HepG2 (cell line): Measurements from ENCODE around the gene TMEM198. TPM values are rescaled to one million over a fixed set of nuclear protein-coding genes. Genes with fewer than 3 reads are reported as not detected.

Experiments
- HDAC1 ChIP-seq: sonication (generic); formaldehyde crosslinking; IDR thresholded peaks from 2 replicates; pipeline ENCODE4 v1.5.1; 2020; ENCODE audit warnings: mild to moderate bottlenecking, missing genetic modification reagents
- IKZF1 ChIP-seq: fragments of 450-650 bp; IDR thresholded peaks from 2 replicates; pipeline ENCODE4 v1.7.1; 2016
- MEIS2 ChIP-seq: sonication (generic); formaldehyde crosslinking; IDR thresholded peaks from 2 replicates; pipeline ENCODE4 v1.9.0; 2021; ENCODE audit warnings: mild to moderate bottlenecking, missing genetic modification reagents
- NR3C1 ChIP-seq: sonication (generic); formaldehyde crosslinking; IDR thresholded peaks from 2 replicates; pipeline ENCODE4 v1.4.0; 2020; ENCODE audit warnings: missing genetic modification reagents
- SATB2 ChIP-seq: sonication (generic); formaldehyde crosslinking; IDR thresholded peaks from 2 replicates; pipeline ENCODE4 v1.5.0; 2020; ENCODE audit warnings: missing genetic modification reagents
- TARDBP ChIP-seq: sonication (generic); formaldehyde crosslinking; IDR thresholded peaks from 2 replicates; pipeline ENCODE4 v1.8.0; 2022; ENCODE audit warnings: mild to moderate bottlenecking, missing genetic modification reagents
- ZNF30 ChIP-seq: sonication (generic); formaldehyde crosslinking; IDR thresholded peaks from 2 replicates; pipeline ENCODE4 v1.5.0; 2020; ENCODE audit warnings: mild to moderate bottlenecking, missing genetic modification reagents
- ZNF335 ChIP-seq: sonication (generic); formaldehyde crosslinking; IDR thresholded peaks from 2 replicates; pipeline ENCODE4 v1.4.0; 2020; ENCODE audit warnings: missing genetic modification reagents
- ZNF460 ChIP-seq: sonication (generic); formaldehyde crosslinking; IDR thresholded peaks from 2 replicates; pipeline ENCODE4 v1.5.1; 2020; ENCODE audit warnings: missing genetic modification reagents, mild to moderate bottlenecking, borderline replicate concordance
- ZNF674 ChIP-seq: sonication (generic); formaldehyde crosslinking; IDR thresholded peaks from 2 replicates; pipeline ENCODE4 v1.5.0; 2020; ENCODE audit warnings: low read depth, mild to moderate bottlenecking, missing genetic modification reagents
- ZNF709 ChIP-seq: sonication (generic); formaldehyde crosslinking; IDR thresholded peaks from 2 replicates; pipeline ENCODE4 v1.5.0; 2020; ENCODE audit warnings: mild to moderate bottlenecking, missing genetic modification reagents
- ZNF780A ChIP-seq: sonication (generic); formaldehyde crosslinking; IDR thresholded peaks from 2 replicates; pipeline ENCODE4 v1.8.0; 2022; ENCODE audit warnings: mild to moderate bottlenecking, missing genetic modification reagents, moderate library complexity
- polyA plus RNA-seq, 8 experiments: library from polyadenylated mRNA; depleted of rRNA in 3 of 8; stranded (reverse) in 7 of 8; unstranded in 1 of 8; fragments of >200 nt; fragmentation: Illumina TruSeq in 4 of 8; extraction: Trizol in 4 of 8; gene quantifications; 2 replicates each; pipeline versions ENCODE4 v1.2.1 to v1.2.3, GENCODE V29; 2011 to 2016; ENCODE audit warnings: low read depth in 4 of 8, missing spikeins in 1 of 8, mixed read lengths in 1 of 8; ENCODE audit not compliant: insufficient read depth in 1 of 8
- total RNA-seq, 5 experiments: library from RNA; depleted of rRNA; stranded (reverse); fragments of >200 nt; fragmentation: Illumina TruSeq; extraction: Trizol; gene quantifications; 2 replicates each; pipeline ENCODE4 v1.2.3, GENCODE V29; 2016; ENCODE audit warnings: low read depth in 1 of 5
- TF ChIP-seq, protein P1 (sequence below): sonication (generic); formaldehyde crosslinking; IDR thresholded peaks from 2 replicates; pipeline ENCODE4 v1.8.0; 2022; ENCODE audit warnings: low read depth, missing genetic modification reagents
- TF ChIP-seq, protein P2 (sequence below): sonication (generic); formaldehyde crosslinking; IDR thresholded peaks from 2 replicates; pipeline ENCODE4 v1.5.0; 2020; ENCODE audit warnings: mild to moderate bottlenecking, missing genetic modification reagents, borderline replicate concordance
- TF ChIP-seq, protein P3 (sequence below): sonication (generic); formaldehyde crosslinking; IDR thresholded peaks from 2 replicates; pipeline ENCODE4 v1.5.1; 2020; ENCODE audit warnings: missing genetic modification reagents, mild to moderate bottlenecking, borderline replicate concordance
- TF ChIP-seq, protein P4 (sequence below): sonication (generic); formaldehyde crosslinking; IDR thresholded peaks from 2 replicates; pipeline ENCODE4 v1.5.0; 2020; ENCODE audit warnings: missing genetic modification reagents
- TF ChIP-seq, protein P5 (sequence below): sonication (generic); formaldehyde crosslinking; IDR thresholded peaks from 2 replicates; pipeline ENCODE4 v1.4.0; 2020; ENCODE audit warnings: mild to moderate bottlenecking, missing genetic modification reagents
- TF ChIP-seq, protein P6 (sequence below): sonication (generic); formaldehyde crosslinking; IDR thresholded peaks from 2 replicates; pipeline ENCODE4 v1.4.0; 2020; ENCODE audit warnings: missing genetic modification reagents

Gene TMEM198
- total and polyA plus RNA-seq, 2 of the 13 experiments (the other 11 are each of a cell fraction or from before 2014, with no cell fraction given) = 17.3 to 23.5 TPM

DNA sequence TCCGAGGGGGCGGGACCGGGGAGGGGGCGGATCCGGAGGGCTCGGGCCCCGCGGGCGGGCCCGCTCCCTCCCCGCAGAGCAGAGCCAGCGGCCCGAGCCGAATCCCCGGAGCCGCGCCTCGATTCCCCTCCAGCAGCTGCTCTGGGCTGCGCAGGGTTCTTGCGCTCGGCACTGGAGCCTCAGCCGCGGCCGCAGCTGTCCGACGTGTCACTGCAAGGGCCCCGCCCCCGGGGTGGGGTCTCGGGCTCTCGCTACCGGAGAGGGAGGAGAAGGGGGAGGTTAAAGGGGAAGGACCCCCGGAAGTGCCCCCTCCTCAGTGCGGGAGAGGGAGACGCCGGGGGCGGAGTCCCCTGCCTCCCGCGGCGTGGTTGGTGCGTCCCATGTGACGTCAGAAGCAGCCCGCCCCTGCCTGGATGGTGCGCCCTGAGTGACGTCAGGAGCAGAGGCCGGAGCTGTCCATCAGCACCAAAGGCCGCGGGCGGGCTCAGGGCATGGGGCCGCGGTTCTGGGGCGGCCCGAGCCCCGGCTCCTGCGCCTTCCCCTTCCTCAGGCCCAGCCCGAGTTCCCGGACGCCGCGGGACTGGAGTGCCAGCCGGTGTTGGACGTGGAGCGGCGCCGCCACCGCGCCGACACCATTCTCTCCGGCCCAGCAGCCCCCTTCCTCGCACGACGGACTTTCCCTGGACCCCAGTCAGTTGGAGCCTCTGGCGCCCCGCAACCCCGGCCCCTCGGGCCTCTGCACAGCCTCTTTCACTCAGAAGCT is at the start of gene TMEM198, which contains the start of gene CHPF (continued):
- TF ChIP-seq, protein P1, sequence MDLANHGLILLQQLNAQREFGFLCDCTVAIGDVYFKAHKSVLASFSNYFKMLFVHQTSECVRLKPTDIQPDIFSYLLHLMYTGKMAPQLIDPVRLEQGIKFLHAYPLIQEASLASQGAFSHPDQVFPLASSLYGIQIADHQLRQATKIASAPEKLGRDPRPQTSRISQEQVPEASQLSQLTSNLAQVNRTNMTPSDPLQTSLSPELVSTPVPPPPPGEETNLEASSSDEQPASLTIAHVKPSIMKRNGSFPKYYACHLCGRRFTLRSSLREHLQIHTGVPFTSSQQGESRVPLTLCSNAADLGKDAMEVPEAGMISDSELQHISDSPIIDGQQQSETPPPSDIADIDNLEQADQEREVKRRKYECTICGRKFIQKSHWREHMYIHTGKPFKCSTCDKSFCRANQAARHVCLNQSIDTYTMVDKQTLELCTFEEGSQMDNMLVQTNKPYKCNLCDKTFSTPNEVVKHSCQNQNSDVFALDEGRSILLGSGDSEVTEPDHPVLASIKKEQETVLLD (CRISPR knock-in tag) = peak; percentile 67; the same call in 1 of the 2 replicates
- no peak for TF ChIP-seq IKZF1
- TF ChIP-seq, protein P2, sequence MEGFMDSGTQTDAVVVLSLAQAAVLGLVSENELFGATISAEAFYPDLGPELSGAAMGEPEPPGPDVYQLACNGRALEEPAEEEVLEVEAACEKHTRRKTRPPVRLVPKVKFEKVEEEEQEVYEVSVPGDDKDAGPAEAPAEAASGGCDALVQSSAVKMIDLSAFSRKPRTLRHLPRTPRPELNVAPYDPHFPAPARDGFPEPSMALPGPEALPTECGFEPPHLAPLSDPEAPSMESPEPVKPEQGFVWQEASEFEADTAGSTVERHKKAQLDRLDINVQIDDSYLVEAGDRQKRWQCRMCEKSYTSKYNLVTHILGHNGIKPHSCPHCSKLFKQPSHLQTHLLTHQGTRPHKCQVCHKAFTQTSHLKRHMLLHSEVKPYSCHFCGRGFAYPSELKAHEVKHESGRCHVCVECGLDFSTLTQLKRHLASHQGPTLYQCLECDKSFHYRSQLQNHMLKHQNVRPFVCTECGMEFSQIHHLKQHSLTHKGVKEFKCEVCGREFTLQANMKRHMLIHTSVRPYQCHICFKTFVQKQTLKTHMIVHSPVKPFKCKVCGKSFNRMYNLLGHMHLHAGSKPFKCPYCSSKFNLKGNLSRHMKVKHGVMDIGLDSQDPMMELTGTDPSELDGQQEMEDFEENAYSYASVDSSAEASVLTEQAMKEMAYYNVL (CRISPR knock-in tag) = no peak
- TF ChIP-seq MEIS2 (CRISPR knock-in tag) = peak; percentile 97
- TF ChIP-seq ZNF709 (CRISPR knock-in tag) = peak; percentile 93
- no peak; the same call in 1 of the 2 replicates for TF ChIP-seq SATB2 (CRISPR knock-in tag)
- TF ChIP-seq HDAC1 = peak; percentile 95
- peak; percentile 32; the same call in 1 of the 2 replicates for TF ChIP-seq ZNF460 (CRISPR knock-in tag)
- no peak for TF ChIP-seq NR3C1
- TF ChIP-seq ZNF335 = peak; percentile 63; the same call in 1 of the 2 replicates
- TF ChIP-seq, protein P3, sequence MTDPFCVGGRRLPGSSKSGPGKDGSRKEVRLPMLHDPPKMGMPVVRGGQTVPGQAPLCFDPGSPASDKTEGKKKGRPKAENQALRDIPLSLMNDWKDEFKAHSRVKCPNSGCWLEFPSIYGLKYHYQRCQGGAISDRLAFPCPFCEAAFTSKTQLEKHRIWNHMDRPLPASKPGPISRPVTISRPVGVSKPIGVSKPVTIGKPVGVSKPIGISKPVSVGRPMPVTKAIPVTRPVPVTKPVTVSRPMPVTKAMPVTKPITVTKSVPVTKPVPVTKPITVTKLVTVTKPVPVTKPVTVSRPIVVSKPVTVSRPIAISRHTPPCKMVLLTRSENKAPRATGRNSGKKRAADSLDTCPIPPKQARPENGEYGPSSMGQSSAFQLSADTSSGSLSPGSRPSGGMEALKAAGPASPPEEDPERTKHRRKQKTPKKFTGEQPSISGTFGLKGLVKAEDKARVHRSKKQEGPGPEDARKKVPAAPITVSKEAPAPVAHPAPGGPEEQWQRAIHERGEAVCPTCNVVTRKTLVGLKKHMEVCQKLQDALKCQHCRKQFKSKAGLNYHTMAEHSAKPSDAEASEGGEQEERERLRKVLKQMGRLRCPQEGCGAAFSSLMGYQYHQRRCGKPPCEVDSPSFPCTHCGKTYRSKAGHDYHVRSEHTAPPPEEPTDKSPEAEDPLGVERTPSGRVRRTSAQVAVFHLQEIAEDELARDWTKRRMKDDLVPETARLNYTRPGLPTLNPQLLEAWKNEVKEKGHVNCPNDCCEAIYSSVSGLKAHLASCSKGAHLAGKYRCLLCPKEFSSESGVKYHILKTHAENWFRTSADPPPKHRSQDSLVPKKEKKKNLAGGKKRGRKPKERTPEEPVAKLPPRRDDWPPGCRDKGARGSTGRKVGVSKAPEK (CRISPR knock-in tag) = 0 out of 2 replicates have a peak, but pooled peaks have one; percentile 28
- TF ChIP-seq ZNF674 (CRISPR knock-in tag) = 0 out of 2 replicates have a peak, but pooled peaks have one; percentile 31
- TF ChIP-seq, protein P4, sequence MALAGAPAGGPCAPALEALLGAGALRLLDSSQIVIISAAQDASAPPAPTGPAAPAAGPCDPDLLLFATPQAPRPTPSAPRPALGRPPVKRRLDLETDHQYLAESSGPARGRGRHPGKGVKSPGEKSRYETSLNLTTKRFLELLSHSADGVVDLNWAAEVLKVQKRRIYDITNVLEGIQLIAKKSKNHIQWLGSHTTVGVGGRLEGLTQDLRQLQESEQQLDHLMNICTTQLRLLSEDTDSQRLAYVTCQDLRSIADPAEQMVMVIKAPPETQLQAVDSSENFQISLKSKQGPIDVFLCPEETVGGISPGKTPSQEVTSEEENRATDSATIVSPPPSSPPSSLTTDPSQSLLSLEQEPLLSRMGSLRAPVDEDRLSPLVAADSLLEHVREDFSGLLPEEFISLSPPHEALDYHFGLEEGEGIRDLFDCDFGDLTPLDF = peak; percentile 89
- TF ChIP-seq, protein P5, sequence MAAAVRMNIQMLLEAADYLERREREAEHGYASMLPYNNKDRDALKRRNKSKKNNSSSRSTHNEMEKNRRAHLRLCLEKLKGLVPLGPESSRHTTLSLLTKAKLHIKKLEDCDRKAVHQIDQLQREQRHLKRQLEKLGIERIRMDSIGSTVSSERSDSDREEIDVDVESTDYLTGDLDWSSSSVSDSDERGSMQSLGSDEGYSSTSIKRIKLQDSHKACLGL = peak; percentile 86; the same call in 1 of the 2 replicates
- TF ChIP-seq, protein P6, sequence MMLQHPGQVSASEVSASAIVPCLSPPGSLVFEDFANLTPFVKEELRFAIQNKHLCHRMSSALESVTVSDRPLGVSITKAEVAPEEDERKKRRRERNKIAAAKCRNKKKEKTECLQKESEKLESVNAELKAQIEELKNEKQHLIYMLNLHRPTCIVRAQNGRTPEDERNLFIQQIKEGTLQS = peak; percentile 76
- TF ChIP-seq ZNF780A (CRISPR knock-in tag) = peak; percentile 91; the same call in 1 of the 2 replicates
- TF ChIP-seq TARDBP = peak; percentile 94
- no peak for TF ChIP-seq ZNF30 (CRISPR knock-in tag)
